ENCODE measurements around the gene CLBA1.

DNA sequence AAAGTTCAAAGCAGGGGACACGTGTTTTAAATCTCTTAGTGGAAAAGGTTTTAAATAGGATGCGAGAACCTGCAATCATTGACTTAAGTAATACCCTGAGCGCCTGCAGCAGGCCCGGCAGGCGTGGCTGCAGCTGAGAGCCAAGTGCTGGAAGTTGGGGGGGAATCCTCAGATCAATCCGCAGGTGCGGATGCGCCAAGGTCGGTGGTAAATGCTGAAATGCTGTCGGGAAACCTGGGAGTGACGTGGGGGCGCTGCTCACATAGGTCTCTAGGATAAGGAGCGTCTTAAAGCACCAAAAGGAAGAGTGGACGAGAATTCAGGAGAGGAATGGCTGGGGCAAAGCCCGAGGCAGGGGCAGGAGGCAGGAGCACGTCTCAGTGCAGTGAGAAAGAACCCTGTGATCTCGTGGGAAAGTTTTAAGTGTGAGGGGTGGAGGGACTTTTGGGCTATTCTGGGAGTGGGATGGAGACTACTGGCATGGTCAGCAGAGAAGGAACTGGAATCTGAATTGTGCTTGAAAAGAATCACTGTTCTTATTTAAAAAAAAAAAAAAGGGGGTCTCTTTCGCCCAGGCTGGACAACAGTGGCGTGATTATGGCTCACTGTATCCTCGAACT, 36.2 kb downstream of the CLBA1 start:
- TF ChIP-seq CTCF (conservative IDR thresholded peaks at IDR 0.05 in 1 of 2, IDR thresholded peaks at IDR 0.05 in 1 of 2; ENCODE audit: low read depth in 1 of 2, low read length in 2 of 2), result no peak
- TF ChIP-seq EZH2 (IDR thresholded peaks at IDR 0.05; ENCODE audit: low read length, missing control alignments), result no peak

Measured in fibroblast of lung (primary cell).